ENCODE data around the gene SERPINB13. TPM values are rescaled to one million over a fixed set of nuclear protein-coding genes. Genes with fewer than 3 reads are reported as not detected.

Gene SERPINB13
- total and polyA plus RNA-seq, 10 donors: 0.16 TPM; not detected in 9

- no peak overlapping the region for H3K4me3 ChIP-seq
- no peak for DNase-seq
- 80 to 88% (median 86%) methylated on average over 4 to 5 of the region's 5 CpGs for WGBS, 5 donors
- no peak overlapping the region for H3K27ac ChIP-seq
- H3K27me3 ChIP-seq (replicated peaks in 1 of 7): peaks cover 0 to 5% (median 0%) of the 10 kb centered on the region in 7 donors
- no peaks in the 10 kb centered on the region for H3K36me3 ChIP-seq
- intact Hi-C loops (cut with DNase I; ENCODE audit: low total_unique reads): no loop called here
- no peaks in the 10 kb centered on the region for H3K9me3 ChIP-seq
- TF ChIP-seq POLR2AphosphoS5 (IDR thresholded peaks at IDR 0.05): no peak
- H3K4me1 ChIP-seq: no peaks in the 10 kb centered on the region
Observed at GRCh38 chr18:63567276-63567675, 19.9 kb upstream of the SERPINB13 start.

- H3K36me3 ChIP-seq: no peaks in the 10 kb centered on the region
- H3K4me1 ChIP-seq: no peaks in the 10 kb centered on the region
- 70 to 81% (median 76%) methylated on average over 9 of the region's 9 CpGs for WGBS, 5 donors
- H3K9me3 ChIP-seq: no peaks in the 10 kb centered on the region
- TF ChIP-seq, protein P1, sequence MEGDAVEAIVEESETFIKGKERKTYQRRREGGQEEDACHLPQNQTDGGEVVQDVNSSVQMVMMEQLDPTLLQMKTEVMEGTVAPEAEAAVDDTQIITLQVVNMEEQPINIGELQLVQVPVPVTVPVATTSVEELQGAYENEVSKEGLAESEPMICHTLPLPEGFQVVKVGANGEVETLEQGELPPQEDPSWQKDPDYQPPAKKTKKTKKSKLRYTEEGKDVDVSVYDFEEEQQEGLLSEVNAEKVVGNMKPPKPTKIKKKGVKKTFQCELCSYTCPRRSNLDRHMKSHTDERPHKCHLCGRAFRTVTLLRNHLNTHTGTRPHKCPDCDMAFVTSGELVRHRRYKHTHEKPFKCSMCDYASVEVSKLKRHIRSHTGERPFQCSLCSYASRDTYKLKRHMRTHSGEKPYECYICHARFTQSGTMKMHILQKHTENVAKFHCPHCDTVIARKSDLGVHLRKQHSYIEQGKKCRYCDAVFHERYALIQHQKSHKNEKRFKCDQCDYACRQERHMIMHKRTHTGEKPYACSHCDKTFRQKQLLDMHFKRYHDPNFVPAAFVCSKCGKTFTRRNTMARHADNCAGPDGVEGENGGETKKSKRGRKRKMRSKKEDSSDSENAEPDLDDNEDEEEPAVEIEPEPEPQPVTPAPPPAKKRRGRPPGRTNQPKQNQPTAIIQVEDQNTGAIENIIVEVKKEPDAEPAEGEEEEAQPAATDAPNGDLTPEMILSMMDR (IDR thresholded peaks at IDR 0.05 in 8 of 11, conservative IDR thresholded peaks at IDR 0.05 in 3 of 11): no peak
- TF ChIP-seq POLR2AphosphoS5 (IDR thresholded peaks at IDR 0.05): no peak
- TF ChIP-seq POLR2A (IDR thresholded peaks at IDR 0.05): no peak
- no peak overlapping the region for H3K27ac ChIP-seq
- intact Hi-C loops (cut with DNase I; ENCODE audit: low total_unique reads): no loop called here
- no peak overlapping the region for H3K4me3 ChIP-seq
- peaks cover 0 to 5% (median 0%) of the 10 kb centered on the region in 7 donors for H3K27me3 ChIP-seq (replicated peaks in 1 of 7)
- no peak for DNase-seq
Observed at GRCh38 chr18:63567825-63568224, 19.3 kb upstream of the SERPINB13 start.

- TF ChIP-seq POLR2A (IDR thresholded peaks at IDR 0.05): no peak
- TF ChIP-seq, protein P1 (IDR thresholded peaks at IDR 0.05 in 8 of 11, conservative IDR thresholded peaks at IDR 0.05 in 3 of 11): no peak
- no peak for TF ChIP-seq POLR2AphosphoS5 (IDR thresholded peaks at IDR 0.05)
- Histone ChIP-seq H3K27ac (no peak overlapping the region), H3K4me1 (no peaks in the 10 kb centered on the region), H3K4me3 (no peak overlapping the region), H3K9me3 (no peaks in the 10 kb centered on the region), H3K27me3 (replicated peaks in 1 of 7) (peaks cover 0 to 5% (median 0%) of the 10 kb centered on the region in 7 donors), H3K36me3 (no peaks in the 10 kb centered on the region)
- intact Hi-C loops (cut with DNase I; ENCODE audit: low total_unique reads): no loop called here
- 76 to 86% (median 83%) methylated on average over 6 of the region's 6 CpGs for WGBS, 5 donors
- no peak for DNase-seq
Observed at GRCh38 chr18:63570721-63571120, 16.4 kb upstream of the SERPINB13 start.

- DNase-seq: no peak
- Histone ChIP-seq H3K9me3 (no peaks in the 10 kb centered on the region), H3K27ac (no peak overlapping the region), H3K4me3 (no peak overlapping the region), H3K4me1 (peaks cover 0 to 3% (median 0%) of the 10 kb centered on the region in 6 donors), H3K27me3 (replicated peaks in 1 of 7) (peaks cover 0 to 5% (median 0%) of the 10 kb centered on the region in 7 donors), H3K36me3 (no peaks in the 10 kb centered on the region)
- intact Hi-C loops (cut with DNase I; ENCODE audit: low total_unique reads): loop anchor here (5.0 kb wide), 1 partner anchor 53 kb away; no protein-coding TSS in a partner anchor
- TF ChIP-seq POLR2A (IDR thresholded peaks at IDR 0.05): no peak
- TF ChIP-seq, protein P1 (IDR thresholded peaks at IDR 0.05 in 8 of 11, conservative IDR thresholded peaks at IDR 0.05 in 3 of 11): no peak
- TF ChIP-seq POLR2AphosphoS5 (IDR thresholded peaks at IDR 0.05): no peak
Observed at GRCh38 chr18:63575681-63576080, 11.5 kb upstream of the SERPINB13 start.

All from spleen (tissue), 11 donors.